Kidney epithelial cell (primary cell): ENCODE measurements around the gene COL26A1. TPM values are rescaled to one million over a fixed set of nuclear protein-coding genes. Genes with fewer than 3 reads are reported as not detected.

Source experiments
- DNase-seq: peaks from one replicate; pipeline ENCODE4 v3.0.0-alpha.2; 2010; ENCODE audit warnings: low read depth
- H3K27me3 ChIP-seq: 2 replicates; pipeline ENCODE4 v1.6.0; 2011; ENCODE audit warnings: low read length; ENCODE audit not compliant: control insufficient read depth, insufficient read depth
- H3K36me3 ChIP-seq: 2 replicates; pipeline ENCODE4 v1.5.1; 2011; ENCODE audit warnings: low read length; ENCODE audit not compliant: control insufficient read depth, insufficient read depth
- H3K4me3 ChIP-seq: 2 replicates; pipeline ENCODE4 v1.5.1; 2011; ENCODE audit warnings: low read depth, mild to moderate bottlenecking, control low read depth, low read length
- CTCF ChIP-seq: IDR thresholded peaks from 2 replicates; pipeline ENCODE4 v1.5.1; 2011; ENCODE audit warnings: mild to moderate bottlenecking, moderate library complexity, low read length, control low read depth, inconsistent platforms; ENCODE audit not compliant: insufficient read depth, poor library complexity, severe bottlenecking
- total RNA-seq: library from RNA; depleted of rRNA; stranded (reverse); fragments of >200 nt; gene quantifications from 2 replicates; pipeline ENCODE4 v1.2.3, GENCODE V29; 2015

The COL26A1 gene
- total RNA-seq, 1 donor from 2014 or later, result 0.42 TPM

- DNase-seq, result no peak
- no peaks in the 10 kb centered on the region for H3K27me3 ChIP-seq
- H3K4me3 ChIP-seq, result no peak overlapping the region
- no peaks in the 10 kb centered on the region for H3K36me3 ChIP-seq
- TF ChIP-seq CTCF, result no peak
Observed at GRCh38 chr7:101595246-101595645, 232.6 kb downstream of the COL26A1 start.

- TF ChIP-seq CTCF, result no peak
- H3K36me3 ChIP-seq, result no peaks in the 10 kb centered on the region
- DNase-seq, result no peak
- no peaks in the 10 kb centered on the region for H3K27me3 ChIP-seq
- H3K4me3 ChIP-seq, result no peak overlapping the region
Observed at GRCh38 chr7:101595766-101596537, 233.3 kb downstream of the COL26A1 start.

GRCh38 chr7:101596898-101597297 is 234.2 kb downstream of the COL26A1 start:
- H3K4me3 ChIP-seq, result no peak overlapping the region
- DNase-seq, result no peak
- H3K36me3 ChIP-seq, result no peaks in the 10 kb centered on the region
- no peak for TF ChIP-seq CTCF
- no peaks in the 10 kb centered on the region for H3K27me3 ChIP-seq

GRCh38 chr7:101597941-101598340 is 235.3 kb downstream of the COL26A1 start:
- Histone ChIP-seq H3K36me3 (no peaks in the 10 kb centered on the region), H3K4me3 (no peak overlapping the region), H3K27me3 (no peaks in the 10 kb centered on the region)
- no peak for DNase-seq
- no peak for TF ChIP-seq CTCF

GRCh38 chr7:101598422-101598985 is 235.8 kb downstream of the COL26A1 start:
- no peaks in the 10 kb centered on the region for H3K27me3 ChIP-seq
- no peak for TF ChIP-seq CTCF
- no peak overlapping the region for H3K4me3 ChIP-seq
- no peak for DNase-seq
- H3K36me3 ChIP-seq, result no peaks in the 10 kb centered on the region
